HCT116 (cell line): ENCODE data around the gene ARHGEF9.

Experiments used
- EZH2phosphoT487 ChIP-seq: fragments of 200-600 bp; IDR thresholded peaks from 2 replicates; pipeline ENCODE4 v1.6.1; 2018; ENCODE audit warnings: antibody characterized with exemption, borderline replicate concordance
- SRF ChIP-seq: IDR thresholded peaks from 2 replicates; pipeline ENCODE4 v1.6.1; 2012; ENCODE audit warnings: low read depth
- ZFX ChIP-seq: fragments of 450-650 bp; IDR thresholded peaks from 2 replicates; pipeline ENCODE4 v1.6.1; 2017
- TF ChIP-seq, protein P1 (sequence below), 3 experiments: fragments of 200-600 bp in 1 of 3; sonication (generic) in 1 of 3; IDR thresholded peaks in 2 of 3; conservative IDR thresholded peaks in 1 of 3; 2 replicates each; pipeline ENCODE4 v1.5.1; 2012 to 2017; ENCODE audit warnings: low read depth in 2 of 3, low read length in 2 of 3, antibody characterized with exemption in 1 of 3, borderline replicate concordance in 1 of 3, control low read depth in 1 of 3, mild to moderate bottlenecking in 1 of 3, mixed read lengths in 1 of 3, mixed run types in 1 of 3, moderate library complexity in 1 of 3; ENCODE audit not compliant: insufficient read depth in 1 of 3
- TF ChIP-seq, protein P2 (sequence below): IDR thresholded peaks from 2 replicates; pipeline ENCODE4 v1.6.1; 2011; ENCODE audit warnings: mild to moderate bottlenecking, low read length, moderate library complexity; ENCODE audit not compliant: insufficient replicate concordance; ENCODE audit errors: extremely low read depth

DNA sequence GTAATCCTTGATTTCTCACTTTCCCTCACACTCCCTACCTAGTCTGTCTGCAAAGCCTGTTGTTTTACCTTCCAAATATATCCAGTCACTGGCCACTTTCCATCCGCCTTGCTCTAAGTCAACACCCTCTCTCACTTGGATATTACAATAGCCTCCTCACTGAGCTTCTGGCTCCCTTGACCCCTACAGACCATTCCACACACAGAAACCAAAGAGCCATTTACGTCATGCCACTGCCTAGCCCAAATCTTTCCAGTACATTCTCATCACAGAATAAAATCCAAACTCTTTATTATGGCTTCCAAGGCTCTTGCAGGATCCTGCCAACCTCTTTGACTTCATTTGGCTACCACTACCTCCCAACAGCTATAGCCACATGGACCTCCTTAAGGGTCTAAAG is 25.7 kb upstream of the ARHGEF9 start:
- TF ChIP-seq SRF (no peak), EZH2phosphoT487 (no peak), ZFX (no peak)
- TF ChIP-seq, protein P1, sequence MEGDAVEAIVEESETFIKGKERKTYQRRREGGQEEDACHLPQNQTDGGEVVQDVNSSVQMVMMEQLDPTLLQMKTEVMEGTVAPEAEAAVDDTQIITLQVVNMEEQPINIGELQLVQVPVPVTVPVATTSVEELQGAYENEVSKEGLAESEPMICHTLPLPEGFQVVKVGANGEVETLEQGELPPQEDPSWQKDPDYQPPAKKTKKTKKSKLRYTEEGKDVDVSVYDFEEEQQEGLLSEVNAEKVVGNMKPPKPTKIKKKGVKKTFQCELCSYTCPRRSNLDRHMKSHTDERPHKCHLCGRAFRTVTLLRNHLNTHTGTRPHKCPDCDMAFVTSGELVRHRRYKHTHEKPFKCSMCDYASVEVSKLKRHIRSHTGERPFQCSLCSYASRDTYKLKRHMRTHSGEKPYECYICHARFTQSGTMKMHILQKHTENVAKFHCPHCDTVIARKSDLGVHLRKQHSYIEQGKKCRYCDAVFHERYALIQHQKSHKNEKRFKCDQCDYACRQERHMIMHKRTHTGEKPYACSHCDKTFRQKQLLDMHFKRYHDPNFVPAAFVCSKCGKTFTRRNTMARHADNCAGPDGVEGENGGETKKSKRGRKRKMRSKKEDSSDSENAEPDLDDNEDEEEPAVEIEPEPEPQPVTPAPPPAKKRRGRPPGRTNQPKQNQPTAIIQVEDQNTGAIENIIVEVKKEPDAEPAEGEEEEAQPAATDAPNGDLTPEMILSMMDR (IDR thresholded peaks at IDR 0.05 in 2 of 3, conservative IDR thresholded peaks at IDR 0.05 in 1 of 3; ENCODE audit: borderline replicate concordance in 1 of 3, insufficient read depth in 1 of 3, low read depth in 2 of 3, low read length in 2 of 3) = no peak
- TF ChIP-seq, protein P2, sequence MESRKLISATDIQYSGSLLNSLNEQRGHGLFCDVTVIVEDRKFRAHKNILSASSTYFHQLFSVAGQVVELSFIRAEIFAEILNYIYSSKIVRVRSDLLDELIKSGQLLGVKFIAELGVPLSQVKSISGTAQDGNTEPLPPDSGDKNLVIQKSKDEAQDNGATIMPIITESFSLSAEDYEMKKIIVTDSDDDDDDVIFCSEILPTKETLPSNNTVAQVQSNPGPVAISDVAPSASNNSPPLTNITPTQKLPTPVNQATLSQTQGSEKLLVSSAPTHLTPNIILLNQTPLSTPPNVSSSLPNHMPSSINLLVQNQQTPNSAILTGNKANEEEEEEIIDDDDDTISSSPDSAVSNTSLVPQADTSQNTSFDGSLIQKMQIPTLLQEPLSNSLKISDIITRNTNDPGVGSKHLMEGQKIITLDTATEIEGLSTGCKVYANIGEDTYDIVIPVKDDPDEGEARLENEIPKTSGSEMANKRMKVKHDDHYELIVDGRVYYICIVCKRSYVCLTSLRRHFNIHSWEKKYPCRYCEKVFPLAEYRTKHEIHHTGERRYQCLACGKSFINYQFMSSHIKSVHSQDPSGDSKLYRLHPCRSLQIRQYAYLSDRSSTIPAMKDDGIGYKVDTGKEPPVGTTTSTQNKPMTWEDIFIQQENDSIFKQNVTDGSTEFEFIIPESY = no peak
